Uterus (tissue), 2 donors: ENCODE data around the gene OR2AT4.

Experiments
- POLR2A ChIP-seq, 2 donors: fragments of 450-650 bp; IDR thresholded peaks; one replicate each; pipeline ENCODE4 v1.6.1; 2016; ENCODE audit warnings: antibody characterized with exemption in 2 of 2, mild to moderate bottlenecking in 1 of 2, moderate library complexity in 1 of 2
- TF ChIP-seq, protein P1 (sequence below), 4 experiments: fragments of 200-600 bp in 2 of 4; fragments of 450-650 bp in 2 of 4; sonication (generic) in 2 of 4; IDR thresholded peaks; one replicate each; pipeline ENCODE4 v1.5.1; 2016 to 2019; ENCODE audit warnings: antibody characterized with exemption in 4 of 4, mild to moderate bottlenecking in 2 of 4, moderate library complexity in 1 of 4

- TF ChIP-seq, protein P1, sequence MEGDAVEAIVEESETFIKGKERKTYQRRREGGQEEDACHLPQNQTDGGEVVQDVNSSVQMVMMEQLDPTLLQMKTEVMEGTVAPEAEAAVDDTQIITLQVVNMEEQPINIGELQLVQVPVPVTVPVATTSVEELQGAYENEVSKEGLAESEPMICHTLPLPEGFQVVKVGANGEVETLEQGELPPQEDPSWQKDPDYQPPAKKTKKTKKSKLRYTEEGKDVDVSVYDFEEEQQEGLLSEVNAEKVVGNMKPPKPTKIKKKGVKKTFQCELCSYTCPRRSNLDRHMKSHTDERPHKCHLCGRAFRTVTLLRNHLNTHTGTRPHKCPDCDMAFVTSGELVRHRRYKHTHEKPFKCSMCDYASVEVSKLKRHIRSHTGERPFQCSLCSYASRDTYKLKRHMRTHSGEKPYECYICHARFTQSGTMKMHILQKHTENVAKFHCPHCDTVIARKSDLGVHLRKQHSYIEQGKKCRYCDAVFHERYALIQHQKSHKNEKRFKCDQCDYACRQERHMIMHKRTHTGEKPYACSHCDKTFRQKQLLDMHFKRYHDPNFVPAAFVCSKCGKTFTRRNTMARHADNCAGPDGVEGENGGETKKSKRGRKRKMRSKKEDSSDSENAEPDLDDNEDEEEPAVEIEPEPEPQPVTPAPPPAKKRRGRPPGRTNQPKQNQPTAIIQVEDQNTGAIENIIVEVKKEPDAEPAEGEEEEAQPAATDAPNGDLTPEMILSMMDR (IDR thresholded peaks at IDR 0.05), result no peak
- no peak for TF ChIP-seq POLR2A (IDR thresholded peaks at IDR 0.05)
These were observed 15.5 kb upstream of the OR2AT4 start for GRCh38 chr11:75112200-75112599.
